IPS-NIHi7 (cell line): ENCODE data around the gene FOXP1.

Experiments used
- DNase-seq: peaks from one replicate; pipeline ENCODE4 v3.0.0; 2012; ENCODE audit warnings: mixed read lengths; ENCODE audit errors: extremely low spot score

Gene FOXP1

GRCh38 chr3:71586810-71587242 lies 3.3 kb upstream of the FOXP1 start:
- DNase-seq, result no peak

DNA sequence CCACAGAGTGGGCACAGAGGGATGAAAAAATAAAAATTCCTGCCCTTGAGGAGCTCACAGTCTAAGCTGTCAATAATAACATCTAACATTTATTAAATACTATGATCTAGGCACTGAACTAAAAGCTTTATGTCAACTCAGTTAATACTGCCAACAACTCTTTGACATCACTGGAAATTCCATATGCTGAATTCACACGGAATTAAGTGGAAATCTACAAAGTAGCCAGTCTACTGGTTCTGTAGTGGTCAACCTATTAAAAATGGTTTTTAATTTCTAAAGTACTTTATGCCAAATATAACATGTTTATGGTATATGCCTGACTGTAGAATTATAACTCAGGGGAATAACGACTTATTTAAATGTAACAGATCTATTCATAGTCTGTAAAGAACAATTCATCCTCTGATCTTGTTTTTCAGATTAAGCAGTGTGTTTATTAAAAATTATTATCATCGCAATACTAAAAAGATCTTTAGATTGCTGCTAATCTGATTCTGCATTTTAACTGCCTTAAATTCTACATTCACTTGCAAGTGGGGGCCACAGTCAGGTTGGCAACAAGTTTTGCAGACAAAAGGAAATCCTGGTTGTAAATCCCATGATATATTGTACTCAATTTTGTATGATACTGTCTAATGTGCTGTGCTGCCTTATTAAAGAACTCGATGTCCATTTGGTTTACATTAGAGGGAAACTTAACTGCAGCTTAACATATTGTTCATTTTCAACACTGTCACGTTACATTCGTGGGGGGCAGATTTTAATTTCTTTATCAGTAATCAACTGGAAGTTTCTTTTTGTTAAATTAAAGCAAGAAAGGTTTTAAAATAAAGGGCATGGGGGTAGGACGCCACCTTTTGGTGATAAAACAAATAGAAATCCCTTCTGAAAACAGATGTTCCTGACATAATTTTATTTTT lies 2.6 kb upstream of the FOXP1 start:
- DNase-seq, result no peak

- DNase-seq, result no peak
These were observed 1.6 kb upstream of the FOXP1 start for GRCh38 chr3:71585131-71585530.

GRCh38 chr3:71584394-71585011 lies 975 bp upstream of the FOXP1 start:
- DNase-seq, result peak; percentile 19

DNA sequence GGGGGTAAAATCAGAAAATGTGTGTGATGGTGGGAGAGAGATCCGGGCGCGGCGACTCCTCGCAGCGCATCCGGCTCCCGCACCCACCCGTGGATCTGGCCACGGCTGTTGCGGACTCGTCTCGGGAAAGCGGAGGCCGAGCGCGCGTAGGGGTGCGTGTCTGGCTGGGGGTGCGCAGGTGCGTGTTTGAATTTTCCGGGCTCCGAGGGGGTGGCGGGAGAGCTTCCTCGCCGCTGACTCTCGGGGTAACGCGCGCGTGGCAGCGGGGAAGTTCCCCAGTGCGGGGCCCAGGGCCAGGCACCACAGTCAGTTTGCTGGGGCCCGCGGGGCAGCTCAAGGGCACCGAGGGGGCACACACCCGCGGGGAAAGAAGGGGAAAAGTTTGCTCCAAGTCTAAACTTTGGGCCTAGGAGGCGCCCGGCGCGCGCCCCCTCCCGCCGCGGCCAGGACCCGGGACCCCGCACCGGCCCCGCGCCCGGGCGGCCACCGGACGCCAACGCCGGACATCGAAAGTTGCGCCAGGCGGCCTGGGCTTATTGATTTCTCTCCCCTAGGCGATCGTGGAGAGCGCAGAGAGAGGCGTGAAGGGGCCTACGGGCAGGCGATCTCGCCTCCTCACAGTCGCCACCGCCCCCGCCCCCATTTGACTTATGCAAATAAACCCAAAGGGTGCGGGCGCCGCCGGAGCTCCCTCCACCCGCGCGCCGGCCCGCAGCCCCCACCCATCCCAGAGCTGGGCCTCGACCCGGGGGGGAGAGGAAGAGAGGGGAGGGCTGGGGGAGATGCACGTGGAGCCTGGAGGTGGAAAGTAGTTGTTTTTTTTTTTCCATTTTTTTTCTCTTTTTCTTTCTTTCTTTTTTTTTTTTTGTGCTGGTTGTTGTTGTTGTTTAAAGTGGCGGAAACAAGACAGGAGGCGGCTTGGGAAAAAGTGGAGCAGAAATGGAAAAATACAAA lies 639 bp downstream of the FOXP1 start:
- peak; percentile 43 for DNase-seq

DNA sequence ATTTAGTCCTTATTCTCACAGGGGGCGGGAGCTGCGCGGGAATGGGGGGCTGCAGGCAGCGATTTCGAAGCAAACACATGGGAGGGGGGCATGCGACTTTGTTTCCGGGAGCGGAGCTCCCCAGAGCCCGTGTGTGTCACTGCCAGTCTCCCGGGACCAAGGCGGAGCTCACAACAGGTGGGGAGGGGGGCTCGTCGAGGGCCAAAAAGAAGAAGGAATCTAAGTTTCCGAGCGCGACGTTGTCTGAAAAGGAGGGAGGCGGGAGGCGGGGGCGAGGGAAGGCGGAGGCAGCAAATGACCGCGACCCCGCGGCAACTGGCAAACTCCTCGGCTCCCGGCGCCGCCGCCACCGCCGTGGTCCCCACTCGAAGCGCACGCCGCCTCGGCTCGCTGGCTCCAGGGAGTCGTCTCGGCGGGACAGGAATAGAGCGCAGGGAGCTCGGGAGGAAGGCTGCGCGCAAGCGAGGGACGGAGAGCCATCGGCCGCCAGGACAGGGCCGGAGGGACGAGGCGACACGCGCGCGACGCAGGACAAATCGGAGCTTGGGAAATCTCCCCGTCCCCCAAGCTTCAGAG lies 1.4 kb downstream of the FOXP1 start:
- peak; percentile 50 for DNase-seq

GRCh38 chr3:71581457-71582035 lies 2.0 kb downstream of the FOXP1 start:
- DNase-seq, result peak; percentile 33

DNA sequence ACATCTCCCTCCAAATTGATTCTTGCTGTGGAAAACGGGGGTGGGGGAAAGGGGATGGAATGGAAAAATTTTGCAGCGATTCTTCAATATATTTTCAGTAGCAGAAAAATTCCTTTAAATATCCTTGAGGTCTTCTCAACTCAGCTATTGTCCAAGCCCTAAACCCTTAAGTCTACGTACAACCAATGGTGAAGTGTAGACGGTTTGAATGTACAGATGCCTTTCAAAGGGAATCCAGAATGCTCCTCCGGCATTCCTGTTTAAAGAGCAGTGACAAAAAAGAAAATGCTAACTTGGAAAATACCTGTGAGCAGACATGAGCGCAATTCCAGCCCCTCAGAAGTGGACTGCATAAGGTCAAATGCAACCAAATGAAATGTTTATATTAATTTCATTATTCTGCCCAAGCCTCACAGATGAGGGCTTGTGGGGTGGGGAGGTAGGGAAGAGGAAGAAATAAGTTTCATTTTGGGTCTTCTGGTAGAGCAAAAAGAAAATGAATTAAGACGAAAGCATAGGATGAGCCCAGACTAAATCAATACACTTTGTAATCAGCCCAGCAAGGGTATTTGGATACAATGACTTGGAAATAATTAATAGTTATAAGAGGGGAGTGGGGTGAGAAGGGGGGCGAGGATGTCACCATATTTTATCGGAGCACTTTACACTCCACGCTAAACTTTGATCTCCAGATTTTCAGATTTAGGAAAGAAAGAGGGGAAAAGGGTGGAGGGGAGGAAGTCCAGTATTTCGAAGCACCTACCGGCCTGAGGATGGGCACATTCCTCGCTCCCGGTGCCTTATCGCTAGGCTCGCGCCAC lies 2.7 kb downstream of the FOXP1 start:
- DNase-seq, result no peak

GRCh38 chr3:71579935-71580406 lies 3.6 kb downstream of the FOXP1 start:
- DNase-seq, result no peak

DNA sequence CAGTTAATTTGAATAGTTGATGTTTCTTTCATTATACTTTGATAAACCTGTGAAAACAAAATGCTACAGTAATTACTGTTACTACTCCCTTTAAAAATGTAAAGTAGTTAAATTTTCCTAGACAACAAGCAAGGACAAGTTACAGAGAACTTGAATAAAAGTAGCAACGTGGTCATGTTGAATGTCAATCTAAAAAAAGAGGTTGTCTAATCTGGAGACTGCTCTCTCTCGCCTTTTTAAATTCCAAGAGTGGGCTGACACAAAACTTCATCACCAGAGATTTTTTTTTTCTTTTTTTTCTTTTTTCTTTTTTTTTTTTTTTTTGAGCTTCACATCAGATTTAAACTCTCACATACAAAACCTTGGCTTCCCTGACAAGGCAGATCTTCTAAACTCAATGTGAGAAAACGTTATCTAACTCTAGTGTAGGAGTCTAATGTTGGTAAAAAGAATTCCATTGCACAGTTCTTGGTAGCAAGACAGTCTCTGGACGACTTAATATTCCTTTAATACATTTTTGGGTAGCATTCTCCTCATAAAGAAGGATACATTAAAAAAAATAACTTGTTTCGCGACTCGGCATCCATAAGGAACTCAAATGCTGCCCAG lies 4.1 kb downstream of the FOXP1 start:
- no peak for DNase-seq

GRCh38 chr3:71578054-71578751 lies 5.3 kb downstream of the FOXP1 start:
- no peak for DNase-seq

GRCh38 chr3:71577011-71577410 lies 6.5 kb downstream of the FOXP1 start:
- DNase-seq, result no peak

- DNase-seq, result no peak
These were observed 8.1 kb downstream of the FOXP1 start for GRCh38 chr3:71575433-71575832.

GRCh38 chr3:71573181-71573580 lies 10.3 kb downstream of the FOXP1 start:
- DNase-seq, result no peak

- DNase-seq, result no peak
These were observed 13.0 kb downstream of the FOXP1 start for GRCh38 chr3:71570546-71570945.

- no peak for DNase-seq
These were observed 15.3 kb downstream of the FOXP1 start for GRCh38 chr3:71568207-71568606.

DNA sequence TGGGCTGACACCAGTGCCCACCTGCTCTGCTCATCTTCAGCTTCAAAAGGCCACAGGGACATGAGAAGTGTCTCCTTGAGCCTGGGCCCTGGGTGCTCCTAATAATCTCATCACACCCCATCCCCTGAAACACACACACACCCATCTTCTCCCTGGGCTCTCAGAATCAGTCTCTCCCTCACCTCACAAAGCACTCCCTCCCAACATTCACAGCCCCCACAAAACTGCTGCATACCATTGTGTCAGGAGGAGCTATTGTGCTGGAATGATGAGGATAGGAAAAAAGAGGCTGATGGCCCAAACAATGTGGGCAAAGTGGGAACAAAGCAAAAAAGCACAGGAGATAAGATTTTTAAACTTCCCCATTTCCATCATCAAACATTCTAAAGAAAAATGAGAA lies 16.8 kb downstream of the FOXP1 start:
- DNase-seq, result no peak

- no peak for DNase-seq
These were observed 17.6 kb downstream of the FOXP1 start for GRCh38 chr3:71565976-71566375.

DNA sequence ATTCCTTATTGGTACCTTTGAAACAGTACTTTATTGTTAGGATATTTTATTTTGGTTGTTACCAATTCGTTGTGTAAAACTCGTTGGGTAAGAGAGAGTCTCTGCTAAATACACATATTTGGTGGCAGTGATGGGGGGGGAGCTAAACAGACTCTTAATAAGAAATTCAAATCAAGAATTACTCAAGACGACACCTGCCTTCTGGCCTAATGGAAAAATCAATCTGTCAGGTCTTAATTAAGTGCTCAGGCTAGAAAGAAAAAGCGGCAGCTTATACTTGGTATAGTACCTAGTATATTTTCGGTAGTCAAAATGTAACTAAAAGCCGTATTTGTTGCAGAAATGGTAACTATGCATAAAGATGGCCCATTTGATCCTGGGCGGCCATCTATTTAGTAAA lies 18.2 kb downstream of the FOXP1 start:
- no peak for DNase-seq
